ENCODE measurements around the gene IZUMO2.

DNA sequence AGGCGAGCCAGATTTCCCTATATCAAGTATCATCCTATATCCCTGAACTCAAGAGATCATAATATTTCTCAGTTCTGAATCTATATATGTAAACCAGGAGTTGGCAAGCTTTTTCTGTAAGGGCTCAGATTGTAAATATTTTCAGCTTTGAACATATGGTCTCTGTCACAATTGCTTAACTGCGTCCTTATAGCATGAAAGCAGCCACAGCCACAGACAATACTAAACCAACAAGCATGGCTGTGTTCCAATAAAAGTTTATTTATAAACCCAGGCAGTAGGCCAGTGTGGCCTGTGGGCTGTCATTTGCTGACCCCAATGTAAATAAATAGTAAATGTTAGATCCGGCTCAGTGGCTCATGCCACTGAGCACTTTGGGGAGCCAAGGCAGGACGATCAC is 28.1 kb upstream of the IZUMO2 start:
- TF ChIP-seq, protein P1, sequence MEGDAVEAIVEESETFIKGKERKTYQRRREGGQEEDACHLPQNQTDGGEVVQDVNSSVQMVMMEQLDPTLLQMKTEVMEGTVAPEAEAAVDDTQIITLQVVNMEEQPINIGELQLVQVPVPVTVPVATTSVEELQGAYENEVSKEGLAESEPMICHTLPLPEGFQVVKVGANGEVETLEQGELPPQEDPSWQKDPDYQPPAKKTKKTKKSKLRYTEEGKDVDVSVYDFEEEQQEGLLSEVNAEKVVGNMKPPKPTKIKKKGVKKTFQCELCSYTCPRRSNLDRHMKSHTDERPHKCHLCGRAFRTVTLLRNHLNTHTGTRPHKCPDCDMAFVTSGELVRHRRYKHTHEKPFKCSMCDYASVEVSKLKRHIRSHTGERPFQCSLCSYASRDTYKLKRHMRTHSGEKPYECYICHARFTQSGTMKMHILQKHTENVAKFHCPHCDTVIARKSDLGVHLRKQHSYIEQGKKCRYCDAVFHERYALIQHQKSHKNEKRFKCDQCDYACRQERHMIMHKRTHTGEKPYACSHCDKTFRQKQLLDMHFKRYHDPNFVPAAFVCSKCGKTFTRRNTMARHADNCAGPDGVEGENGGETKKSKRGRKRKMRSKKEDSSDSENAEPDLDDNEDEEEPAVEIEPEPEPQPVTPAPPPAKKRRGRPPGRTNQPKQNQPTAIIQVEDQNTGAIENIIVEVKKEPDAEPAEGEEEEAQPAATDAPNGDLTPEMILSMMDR (IDR thresholded peaks at IDR 0.05; ENCODE audit: borderline replicate concordance, extremely low read depth, low read length, poor library complexity, severe bottlenecking) = no peak
- no peak for TF ChIP-seq EZH2 (IDR thresholded peaks at IDR 0.05; ENCODE audit: borderline replicate concordance, low read depth, low read length, severe bottlenecking)

Data from DND-41 (cell line).